Measurements from ENCODE around the gene KLHL42.

The KLHL42 gene

GRCh38 chr12:27771481-27772327, 8.3 kb upstream of the KLHL42 start:
- DNase-seq (ENCODE audit: insufficient read length, low spot score) (no peak), FAIRE-seq (no peak)
- TF ChIP-seq, protein P1, sequence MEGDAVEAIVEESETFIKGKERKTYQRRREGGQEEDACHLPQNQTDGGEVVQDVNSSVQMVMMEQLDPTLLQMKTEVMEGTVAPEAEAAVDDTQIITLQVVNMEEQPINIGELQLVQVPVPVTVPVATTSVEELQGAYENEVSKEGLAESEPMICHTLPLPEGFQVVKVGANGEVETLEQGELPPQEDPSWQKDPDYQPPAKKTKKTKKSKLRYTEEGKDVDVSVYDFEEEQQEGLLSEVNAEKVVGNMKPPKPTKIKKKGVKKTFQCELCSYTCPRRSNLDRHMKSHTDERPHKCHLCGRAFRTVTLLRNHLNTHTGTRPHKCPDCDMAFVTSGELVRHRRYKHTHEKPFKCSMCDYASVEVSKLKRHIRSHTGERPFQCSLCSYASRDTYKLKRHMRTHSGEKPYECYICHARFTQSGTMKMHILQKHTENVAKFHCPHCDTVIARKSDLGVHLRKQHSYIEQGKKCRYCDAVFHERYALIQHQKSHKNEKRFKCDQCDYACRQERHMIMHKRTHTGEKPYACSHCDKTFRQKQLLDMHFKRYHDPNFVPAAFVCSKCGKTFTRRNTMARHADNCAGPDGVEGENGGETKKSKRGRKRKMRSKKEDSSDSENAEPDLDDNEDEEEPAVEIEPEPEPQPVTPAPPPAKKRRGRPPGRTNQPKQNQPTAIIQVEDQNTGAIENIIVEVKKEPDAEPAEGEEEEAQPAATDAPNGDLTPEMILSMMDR (IDR thresholded peaks at IDR 0.05; ENCODE audit: insufficient read depth, missing control alignments) = no peak

DNA sequence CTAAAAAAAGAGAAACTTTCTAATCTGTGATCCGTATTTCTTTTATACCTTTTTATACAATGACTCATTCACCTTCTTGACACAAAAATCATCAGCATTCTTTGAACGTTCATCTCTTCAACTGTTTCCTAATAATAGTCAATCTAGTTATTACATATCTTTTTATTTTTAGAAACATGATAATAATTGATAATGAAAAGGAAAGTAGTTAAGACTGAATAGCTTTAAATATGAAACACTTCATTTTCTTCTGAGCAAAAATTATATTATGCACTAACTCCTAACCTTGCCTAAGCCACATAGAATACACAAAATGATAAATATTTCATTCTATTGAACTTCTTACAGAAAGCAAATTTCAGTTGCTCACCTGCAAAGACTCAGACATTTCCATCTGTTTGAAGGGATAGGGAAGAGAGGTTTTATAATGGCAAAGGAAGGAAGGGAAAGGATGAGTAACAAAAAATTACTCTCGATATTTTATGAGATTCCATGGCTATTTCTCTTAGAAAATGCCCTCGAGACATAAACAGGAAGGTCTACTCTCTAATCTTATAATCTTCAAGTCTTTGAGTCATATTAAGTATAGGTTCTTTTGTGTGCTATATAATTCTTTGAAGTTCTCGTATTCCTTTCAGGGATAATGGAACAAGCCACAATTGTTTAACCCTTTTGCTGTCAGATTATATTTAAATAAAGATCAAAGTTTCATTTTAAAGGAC, 7.5 kb upstream of the KLHL42 start:
- no peak for FAIRE-seq
- no peak for DNase-seq (ENCODE audit: insufficient read length, low spot score)
- TF ChIP-seq, protein P1 (IDR thresholded peaks at IDR 0.05; ENCODE audit: insufficient read depth, missing control alignments) = no peak

DNA sequence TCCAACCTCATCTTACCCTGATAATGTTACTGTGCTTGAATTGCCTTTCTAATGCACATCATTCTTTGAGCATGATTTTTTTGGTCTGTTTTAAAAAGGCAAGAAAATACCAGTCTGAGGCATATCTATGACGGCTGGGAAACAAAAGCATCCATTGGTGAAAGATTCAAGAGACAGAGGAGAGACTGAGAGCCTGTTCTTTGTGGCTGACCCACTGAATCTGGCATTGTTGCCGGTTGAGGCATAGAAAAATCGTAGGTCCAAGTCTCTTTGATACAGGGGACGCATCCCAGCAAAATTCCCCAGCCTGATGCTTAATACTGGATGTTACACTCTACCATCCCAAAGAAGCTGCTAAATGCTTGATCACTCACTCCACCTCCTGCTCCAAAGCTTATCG, 2.9 kb upstream of the KLHL42 start:
- no peak for DNase-seq (ENCODE audit: insufficient read length, low spot score)
- TF ChIP-seq, protein P1 (IDR thresholded peaks at IDR 0.05; ENCODE audit: insufficient read depth, missing control alignments) = no peak
- no peak for FAIRE-seq

GRCh38 chr12:27778206-27778605, 1.8 kb upstream of the KLHL42 start:
- no peak for FAIRE-seq
- no peak for DNase-seq (ENCODE audit: insufficient read length, low spot score)
- TF ChIP-seq, protein P1 (IDR thresholded peaks at IDR 0.05; ENCODE audit: insufficient read depth, missing control alignments) = no peak

GRCh38 chr12:27779416-27779919, 565 bp upstream of the KLHL42 start:
- FAIRE-seq (no peak), DNase-seq (ENCODE audit: insufficient read length, low spot score) (no peak)
- TF ChIP-seq, protein P1 (IDR thresholded peaks at IDR 0.05; ENCODE audit: insufficient read depth, missing control alignments) = no peak

GRCh38 chr12:27780612-27781408, 777 bp downstream of the KLHL42 start:
- TF ChIP-seq, protein P1 (IDR thresholded peaks at IDR 0.05; ENCODE audit: insufficient read depth, missing control alignments) = no peak
- no peak for FAIRE-seq
- DNase-seq (ENCODE audit: insufficient read length, low spot score) = no peak
